Right lung (tissue), 5 donors: ENCODE measurements around the gene ARL15. TPM values are rescaled to one million over a fixed set of nuclear protein-coding genes. Genes with fewer than 3 reads are reported as not detected.
A peak's percentile ranks its signal among the peaks of the same experiment; 100 is the strongest.

ENCODE experiments used
- DNase-seq, 2 donors: peaks; one replicate each; pipeline ENCODE4 v3.0.0-alpha.2; 2013
- polyA plus RNA-seq, 5 donors: library from polyadenylated mRNA; unstranded; fragments of 120-200 nt; gene quantifications; one replicate each; pipeline versions ENCODE4 v1.2.1 to v1.2.3, GENCODE V29; 2013; ENCODE audit warnings: inconsistent platforms in 1 of 5, low replicate concordance in 1 of 5; ENCODE audit not compliant: insufficient read length in 5 of 5, insufficient read depth in 1 of 5

The ARL15 gene
- polyA plus RNA-seq, 5 donors: 16.5 to 30.1 (median 25.3) TPM

GRCh38 chr5:54160329-54160728 lies 150.0 kb downstream of the ARL15 start:
- no peak for DNase-seq

GRCh38 chr5:54159893-54160195 lies 150.5 kb downstream of the ARL15 start:
- DNase-seq: no peak

- no peak for DNase-seq
These were observed 151.1 kb downstream of the ARL15 start for GRCh38 chr5:54159153-54159892.

DNA sequence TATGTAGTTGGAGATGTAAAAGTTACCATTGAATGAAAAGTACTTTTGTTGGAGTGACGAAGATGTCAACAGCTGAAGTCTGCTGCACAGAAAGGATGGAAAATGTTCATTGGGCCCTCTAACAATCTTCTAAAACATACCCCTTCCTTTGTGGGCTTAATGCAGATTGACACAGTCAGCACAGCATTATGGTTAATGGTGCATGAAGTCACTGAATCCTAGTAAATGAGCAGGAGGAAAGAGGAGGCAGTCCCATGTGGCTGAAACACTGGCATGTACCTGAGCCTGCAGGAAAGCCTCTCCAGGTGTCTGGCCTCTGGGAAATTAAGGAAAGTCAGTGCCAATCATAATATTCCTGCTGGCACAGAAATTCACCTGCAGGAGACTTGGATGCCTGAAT lies 153.8 kb downstream of the ARL15 start:
- no peak for DNase-seq

DNA sequence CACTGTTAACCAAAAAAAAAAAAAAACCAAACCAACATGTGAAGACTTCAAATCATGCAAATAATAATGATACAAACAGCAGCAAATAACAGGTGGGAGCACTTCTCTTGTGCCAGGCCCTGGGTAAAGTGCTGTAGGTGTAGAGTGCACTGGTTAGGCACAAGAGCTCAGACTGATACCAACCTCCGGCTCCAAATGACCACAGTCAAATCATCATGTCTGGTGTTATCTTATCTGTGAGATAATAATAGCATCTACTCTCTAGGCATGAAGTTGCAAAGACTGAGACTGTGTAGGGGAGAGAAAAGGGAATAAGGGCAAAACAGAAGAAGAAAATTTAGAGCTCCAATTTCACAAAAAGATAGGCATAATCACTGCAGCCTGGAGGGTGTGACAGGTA lies 159.5 kb downstream of the ARL15 start:
- no peak for DNase-seq

DNA sequence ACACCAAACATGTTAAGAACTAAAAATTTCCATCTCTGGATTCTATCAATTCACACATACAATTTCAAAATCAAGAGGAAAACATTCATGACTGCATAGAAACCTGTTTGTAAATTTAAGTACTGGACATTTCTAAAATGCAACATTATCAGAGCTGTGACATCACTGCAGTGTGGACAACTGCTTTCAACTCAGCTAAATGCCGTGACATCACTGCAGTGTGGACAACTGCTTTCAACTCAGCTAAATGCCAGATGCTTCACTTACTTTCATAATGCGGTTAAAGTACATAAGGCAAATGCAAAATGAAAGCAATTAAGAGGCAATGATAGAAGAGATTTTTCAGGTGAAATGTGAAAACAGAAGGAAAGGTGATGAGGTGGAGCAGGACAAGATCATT lies 161.5 kb downstream of the ARL15 start:
- DNase-seq: no peak

DNA sequence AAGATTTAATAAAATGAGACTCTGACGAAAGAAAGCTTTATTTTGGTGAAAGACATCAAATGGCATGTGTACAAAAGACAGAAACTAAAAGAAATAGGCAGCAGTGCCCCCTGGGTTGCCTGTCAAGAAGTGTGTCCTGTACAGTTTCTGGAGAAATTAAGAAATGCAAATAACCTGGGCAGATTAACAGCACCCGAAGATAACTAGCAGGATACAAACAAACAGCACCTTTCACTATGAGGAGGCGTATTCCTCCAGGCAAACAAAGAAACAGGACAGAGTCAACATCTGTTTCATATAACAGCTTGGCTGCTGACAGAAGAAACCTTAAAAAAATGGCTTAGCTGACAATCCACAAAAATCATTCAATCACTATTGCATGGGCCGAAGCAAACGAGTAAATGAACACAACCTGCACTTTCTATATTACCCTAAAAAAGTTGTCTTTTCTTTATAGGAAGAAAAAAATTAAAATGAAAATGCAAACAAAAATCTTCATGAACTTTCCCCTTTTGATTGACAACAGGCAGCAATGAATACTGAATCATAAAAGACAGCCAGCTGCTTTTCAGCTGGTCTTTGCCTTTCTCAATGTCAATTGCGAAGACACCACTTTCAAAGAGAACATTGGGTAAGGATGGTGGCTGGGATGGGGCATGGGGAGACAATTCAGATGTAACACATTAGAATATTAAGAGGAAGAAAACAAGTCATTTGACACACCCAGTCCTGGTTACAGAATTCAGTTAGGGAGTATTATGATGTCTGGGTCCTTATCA lies 162.1 kb downstream of the ARL15 start:
- no peak for DNase-seq

DNA sequence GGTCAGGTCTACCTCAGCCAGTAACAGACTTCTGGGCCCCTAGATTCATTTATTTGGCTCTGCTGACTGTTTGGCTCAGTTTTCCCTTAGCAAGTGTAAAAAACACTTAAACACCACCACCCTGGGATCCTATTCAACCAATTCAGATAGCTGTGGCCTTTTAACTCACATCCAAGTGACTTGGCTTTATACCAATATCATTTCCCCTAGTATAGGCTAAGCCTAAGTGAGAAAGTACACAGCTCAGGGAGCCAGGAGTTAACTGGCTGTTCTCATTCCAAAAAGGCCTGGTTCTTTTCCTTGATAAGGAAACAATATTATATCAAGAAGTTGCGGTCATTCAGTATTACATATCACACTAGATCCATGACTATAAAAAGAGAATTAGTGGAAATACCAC lies 163.5 kb downstream of the ARL15 start:
- no peak for DNase-seq

GRCh38 chr5:54146390-54146789 lies 164.0 kb downstream of the ARL15 start:
- no peak for DNase-seq

- no peak for DNase-seq
These were observed 170.0 kb downstream of the ARL15 start for GRCh38 chr5:54140247-54140840.

GRCh38 chr5:54136516-54137440 lies 173.6 kb downstream of the ARL15 start:
- DNase-seq: peak; percentile 61 to 77

DNA sequence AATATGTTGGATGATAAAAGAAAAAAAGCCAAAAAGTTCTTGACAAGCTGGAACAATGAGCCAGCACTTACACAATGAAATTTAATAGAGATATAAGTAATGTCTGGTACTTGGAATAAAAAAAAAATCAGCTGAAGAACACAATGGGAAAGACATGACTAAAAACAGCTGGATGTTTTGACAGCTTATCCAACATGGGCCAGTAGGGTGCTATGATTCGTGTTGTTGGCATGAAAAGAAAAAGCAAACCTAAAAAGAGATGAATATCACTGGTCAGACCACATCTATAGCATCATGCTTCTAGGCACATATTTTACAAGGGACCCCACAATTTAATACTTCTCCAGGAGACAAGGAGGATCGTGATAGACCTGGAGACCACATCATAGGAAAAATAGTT lies 175.3 kb downstream of the ARL15 start:
- no peak for DNase-seq

- no peak for DNase-seq
These were observed 176.5 kb downstream of the ARL15 start for GRCh38 chr5:54133917-54134316.

GRCh38 chr5:54120473-54120872 lies 189.9 kb downstream of the ARL15 start:
- no peak for DNase-seq

DNA sequence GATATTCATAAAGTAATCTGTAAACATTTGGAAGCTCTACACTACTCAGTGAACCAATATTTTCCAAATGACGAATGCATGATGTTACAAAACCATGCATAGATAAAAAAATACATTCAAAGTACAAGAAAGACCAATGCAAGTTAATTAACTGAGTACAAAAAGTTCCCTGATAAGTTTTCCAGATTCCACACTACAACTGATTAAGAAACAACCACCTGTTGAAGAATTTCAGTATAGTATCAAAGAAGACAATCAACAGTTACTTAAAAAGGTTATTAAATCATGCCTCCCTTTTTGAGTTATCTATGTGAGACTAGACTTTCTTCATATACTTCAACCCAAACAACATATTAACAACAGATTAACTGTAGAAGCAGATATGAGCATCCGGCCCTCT lies 192.4 kb downstream of the ARL15 start:
- DNase-seq: no peak

DNA sequence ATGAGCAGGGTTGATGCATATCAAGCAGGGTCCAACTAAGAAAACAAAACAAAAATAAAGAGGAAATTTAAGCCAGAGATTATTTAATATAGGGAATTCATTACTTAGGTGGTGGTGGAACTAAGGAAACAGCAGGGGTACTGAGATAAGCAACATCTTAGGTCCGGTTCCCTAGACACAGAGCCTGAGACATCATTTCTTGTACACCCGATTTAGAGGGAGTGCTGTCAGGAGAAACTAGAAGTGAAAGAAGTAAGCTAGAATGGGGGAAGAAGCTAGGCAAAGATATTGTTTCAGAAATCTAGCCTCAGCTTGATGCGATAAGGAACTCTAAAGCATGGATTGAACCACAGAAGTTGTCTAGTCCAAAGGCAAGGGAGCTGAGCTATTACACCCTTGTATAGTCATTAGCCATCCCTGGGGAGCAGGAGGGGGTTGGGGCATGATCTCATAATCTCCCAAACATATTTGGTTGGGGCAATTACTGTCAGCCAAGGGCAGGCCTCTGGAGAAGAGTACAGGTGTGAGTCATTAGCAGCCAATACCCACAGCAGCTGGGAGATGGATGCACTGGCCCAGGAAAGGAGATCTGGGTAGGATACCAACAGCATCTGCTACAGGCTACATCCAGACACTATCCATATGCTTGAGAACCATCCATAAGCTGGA lies 194.5 kb downstream of the ARL15 start:
- no peak for DNase-seq

- DNase-seq: no peak
These were observed 197.3 kb downstream of the ARL15 start for GRCh38 chr5:54113060-54113459.

DNA sequence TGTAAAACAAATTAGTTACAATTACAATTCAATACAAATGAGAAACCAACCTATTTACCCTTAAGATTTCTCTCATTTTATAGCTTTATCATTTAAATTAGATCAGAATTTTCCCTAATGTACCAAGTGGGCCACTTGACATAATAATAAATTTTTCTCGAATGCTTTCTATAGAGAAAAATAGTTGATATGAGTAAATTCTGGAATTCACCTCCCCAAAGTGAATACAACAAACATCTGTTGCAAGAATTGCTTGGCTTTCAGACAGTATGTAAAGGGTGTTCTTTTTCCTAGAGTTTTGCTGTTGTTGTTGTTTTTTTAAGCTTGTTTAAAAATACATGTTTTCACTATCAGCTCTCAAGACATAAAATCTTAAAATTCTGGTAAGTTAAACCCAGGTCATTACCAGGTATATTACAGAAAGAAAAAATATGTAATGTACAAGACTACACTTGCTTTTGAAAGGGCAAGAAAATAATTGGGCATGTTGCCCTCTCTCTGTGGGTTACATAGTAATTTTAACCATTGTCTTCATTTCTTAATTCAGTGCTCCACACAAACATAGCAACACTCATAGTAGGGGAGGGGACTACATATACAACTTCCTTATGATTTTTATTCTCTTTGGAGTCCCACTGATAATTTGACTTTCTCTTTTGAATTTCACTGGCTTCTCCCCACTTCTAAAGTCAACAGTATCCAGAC lies 200.6 kb downstream of the ARL15 start:
- no peak for DNase-seq

DNA sequence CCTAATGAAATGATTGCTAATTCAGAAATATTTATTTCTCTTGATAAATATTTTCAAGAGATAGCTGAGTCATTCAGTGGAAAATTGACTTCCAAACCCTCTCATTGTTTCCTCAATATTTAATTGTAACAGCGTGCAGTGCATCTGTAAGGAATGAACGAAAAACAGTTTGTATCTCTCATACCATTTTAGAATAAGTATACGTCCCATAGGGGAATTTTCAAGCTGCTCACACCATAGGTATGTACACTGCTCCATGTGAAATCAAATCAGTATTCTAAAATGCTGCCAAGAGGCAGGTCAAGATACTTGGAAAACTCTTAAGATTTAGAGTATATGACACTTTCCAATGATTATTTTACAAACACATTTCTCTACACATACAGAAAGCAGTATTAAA lies 202.2 kb downstream of the ARL15 start:
- no peak for DNase-seq

DNA sequence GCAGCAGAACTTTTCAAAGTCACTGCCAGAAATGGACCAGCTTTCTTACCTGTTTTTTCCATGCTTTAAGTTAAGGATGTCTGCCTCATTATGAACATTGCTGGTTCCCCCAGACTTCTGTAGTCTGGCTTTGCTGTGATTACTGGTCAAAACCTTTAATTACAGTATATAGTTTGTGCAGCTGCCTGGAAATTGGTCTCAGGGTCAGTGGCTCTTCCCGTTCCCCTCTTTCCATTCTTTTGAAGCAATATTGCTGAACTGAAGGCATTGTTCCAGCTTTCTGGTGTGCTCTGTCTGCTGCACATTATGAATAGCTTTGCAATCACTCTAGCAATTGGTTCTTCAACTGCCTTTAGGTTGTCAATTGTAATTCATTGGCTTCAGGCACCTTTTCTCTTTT lies 206.5 kb downstream of the ARL15 start:
- DNase-seq: no peak

DNA sequence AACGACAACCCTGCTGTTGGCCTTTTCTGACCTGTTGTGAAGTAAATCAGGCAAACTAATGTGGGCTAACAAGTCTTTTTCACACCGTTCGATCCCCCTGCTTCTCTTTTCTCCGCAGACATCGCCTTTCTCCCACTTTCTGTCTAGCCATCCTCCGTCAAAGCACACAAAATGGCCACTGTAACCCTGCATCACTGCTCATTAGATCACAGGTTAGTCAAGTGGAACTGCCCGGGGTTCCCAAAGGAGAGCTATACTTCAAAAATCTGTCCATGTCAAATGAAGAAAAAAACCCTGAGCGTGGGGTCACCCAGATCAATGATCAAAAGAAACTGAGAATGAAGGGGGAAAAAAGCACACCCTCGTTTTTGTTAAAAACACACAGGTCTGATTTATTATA lies 212.1 kb downstream of the ARL15 start:
- DNase-seq: no peak
